T1000 (cell line): ENCODE measurements around the gene IFNA13.

Source experiments
- DNase-seq: peaks from one replicate; lab custom pipeline; 2025; ENCODE audit warnings: mixed read lengths; lab: John Stamatoyannopoulos, UW

Gene IFNA13

DNA sequence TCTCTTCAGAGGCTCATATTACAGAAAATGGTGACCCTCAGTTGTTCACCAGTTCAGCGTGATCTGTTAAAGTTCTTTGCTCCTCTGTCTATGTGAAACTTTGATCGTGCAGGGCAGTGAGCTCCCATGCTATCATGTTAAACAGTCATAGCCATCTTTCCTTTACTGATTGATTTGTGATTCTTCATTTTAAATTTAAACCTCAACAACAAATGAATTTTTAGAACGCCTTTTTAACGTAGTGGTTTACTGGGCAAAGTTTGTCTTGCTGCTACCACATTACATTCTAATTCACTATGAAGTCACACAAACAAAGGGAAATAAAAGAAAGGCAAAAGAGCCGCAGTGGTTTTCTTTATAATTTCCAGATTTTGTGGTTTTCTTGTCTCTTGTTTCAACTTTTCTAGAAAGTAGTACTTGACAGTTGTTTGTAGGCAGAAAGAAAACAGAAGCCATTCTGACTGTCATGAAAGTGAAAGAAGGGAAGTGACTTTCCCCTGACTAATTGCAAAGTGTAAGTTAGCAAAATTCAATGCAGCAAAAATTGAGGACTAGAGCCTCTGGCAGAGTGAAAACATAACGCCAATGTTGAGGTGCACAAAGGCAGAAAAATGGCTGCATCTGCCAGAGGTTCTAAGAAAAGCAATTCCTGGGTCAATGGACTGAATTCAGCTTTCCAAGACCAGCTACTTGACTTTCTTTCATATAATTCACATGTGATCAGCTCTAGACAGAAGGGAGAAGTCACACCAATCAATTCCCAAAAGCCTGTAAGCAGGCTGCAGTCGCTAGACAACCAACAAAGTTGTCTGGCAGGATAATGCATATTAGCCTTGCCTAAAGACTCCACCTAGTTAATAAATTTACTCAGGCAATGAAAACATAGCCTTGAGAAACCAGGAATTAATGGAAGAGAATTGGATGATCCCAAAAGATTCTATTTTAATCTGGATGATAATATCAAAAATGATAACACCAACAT is 10.1 kb downstream of the IFNA13 start:
- DNase-seq: no peak

DNA sequence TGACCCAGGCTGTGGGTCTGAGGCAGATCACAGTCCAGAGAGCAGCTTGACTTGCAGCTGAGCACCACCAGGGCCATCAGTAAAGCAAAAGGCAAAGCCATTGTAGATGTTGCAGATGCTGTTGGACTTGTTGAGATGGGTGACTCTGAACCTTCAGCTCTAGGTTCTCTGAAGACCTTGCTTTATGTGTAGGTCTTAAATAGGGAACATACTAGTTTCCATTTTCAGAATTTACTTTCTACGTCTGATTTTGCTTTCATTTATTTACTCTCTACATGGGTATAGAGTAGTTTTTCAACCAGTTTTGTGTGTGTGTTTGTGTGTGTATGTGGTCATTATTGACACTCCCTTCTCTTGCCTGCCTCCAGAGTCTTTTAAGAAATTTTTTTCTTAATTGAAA is 17.1 kb downstream of the IFNA13 start, which contains the start of gene IFNA6:
Gene IFNA6 (minus strand): TSS at position 101 of the 400 bp plus-strand sequence. CDS start 0 bp downstream, at position 101.
- DNase-seq: no peak

DNA sequence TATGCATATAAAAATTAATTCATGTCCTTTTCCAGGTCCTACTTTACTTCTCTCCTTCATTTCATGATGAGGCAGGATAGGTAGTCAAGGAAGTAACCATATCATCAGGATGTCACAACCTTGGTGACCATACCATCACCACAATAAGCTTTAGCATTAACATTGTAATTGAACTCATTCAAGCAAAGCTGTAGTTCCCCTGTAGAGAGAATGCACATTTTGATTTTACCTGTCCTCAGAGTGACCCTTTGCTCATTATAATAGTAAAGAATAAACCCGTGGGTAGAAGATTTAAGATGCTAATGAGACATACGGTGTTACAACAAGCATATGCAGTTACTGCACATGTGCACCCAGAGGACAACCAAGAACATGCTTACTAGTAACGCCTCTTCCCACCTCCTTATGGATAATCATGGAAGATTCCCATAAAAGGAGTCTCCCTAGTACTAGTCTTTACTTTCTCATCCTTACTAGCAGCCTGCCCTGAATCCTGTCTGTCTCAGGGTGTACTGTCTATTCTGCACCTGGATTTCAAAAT is 19.4 kb downstream of the IFNA13 start:
- DNase-seq: no peak

DNA sequence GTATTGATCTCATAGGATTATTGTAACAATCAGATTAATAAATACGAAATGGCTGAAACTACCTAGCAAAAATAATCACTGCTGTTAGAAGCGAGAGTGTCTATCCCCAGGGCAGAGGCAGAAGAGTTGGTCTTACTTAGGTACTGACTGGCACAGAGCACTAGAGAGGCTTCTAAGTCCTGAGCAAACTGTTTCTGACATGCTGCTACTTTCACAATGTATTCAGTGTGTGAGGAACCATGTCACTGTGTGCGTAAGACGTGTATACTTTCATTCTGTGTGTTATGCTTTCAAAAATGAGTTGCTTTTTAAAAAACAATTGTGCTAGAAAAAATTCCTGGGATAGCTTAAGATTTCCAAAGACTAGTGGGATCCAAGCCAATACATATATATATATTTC is 27.1 kb downstream of the IFNA13 start:
- DNase-seq: no peak

DNA sequence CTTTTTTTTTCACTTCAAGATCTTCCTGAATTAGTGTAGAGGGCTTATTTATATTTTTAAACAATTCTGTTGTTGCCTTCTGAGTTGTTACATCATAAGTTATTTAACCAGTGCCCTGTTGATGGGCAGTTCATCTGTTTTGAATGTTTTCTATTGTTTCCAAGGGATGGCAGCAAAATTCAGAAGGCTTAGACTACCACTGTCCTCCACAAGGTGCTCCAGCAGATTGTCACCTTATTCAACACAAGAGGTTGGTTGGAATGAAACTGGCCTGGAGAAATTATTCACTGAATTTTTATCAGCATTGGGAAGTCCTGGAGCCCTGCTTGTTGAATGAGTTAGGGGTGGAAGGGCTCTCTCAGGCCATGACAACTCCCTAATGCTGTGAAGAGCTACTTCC is 31.4 kb downstream of the IFNA13 start:
- DNase-seq: no peak

DNA sequence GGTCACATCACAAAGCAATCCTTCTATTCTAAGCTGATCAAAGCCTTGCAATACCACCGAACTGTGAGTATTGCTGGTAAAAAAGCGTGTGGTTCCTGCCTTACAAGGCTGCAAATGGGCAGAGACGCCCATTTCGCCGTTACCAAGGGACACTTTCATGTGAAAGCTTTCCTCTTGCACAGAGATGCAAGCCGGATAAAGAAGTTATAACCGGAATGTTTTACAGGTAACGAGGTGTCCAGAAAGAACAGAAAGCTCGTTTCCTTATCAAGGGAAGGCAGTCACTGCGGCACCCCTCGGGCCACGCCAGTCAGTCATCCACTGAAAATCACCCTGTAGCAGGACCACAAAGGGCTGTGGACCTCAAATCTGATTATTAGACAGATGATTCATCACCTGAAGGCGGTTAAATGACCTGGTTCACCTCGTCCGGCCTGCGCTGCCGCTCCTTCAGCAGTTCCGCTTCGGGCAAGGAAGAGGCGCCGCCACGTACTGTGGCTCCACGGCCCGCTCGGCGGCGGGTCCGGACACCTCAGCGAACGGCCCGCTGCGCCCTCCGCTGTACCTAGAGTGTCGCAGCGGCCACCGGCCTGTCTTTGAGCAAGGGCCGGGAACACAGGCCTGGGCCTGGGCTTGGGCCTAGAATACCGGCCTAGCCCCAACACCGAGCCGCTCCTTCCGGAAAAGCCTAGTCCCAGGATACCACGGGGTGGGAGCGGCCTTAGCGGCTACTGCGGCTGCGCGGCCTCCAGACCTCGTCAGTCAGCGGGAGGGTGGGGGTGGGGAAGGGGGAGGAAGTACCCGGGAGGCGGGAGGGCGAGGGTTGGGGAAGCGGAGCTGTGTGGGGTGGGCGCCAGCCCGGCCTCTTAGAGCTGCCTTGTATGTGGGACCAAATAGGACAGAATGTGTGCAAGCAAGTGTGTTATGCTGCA is 32.9 kb downstream of the IFNA13 start, which contains the start of gene KLHL9:
Gene KLHL9 (minus strand): TSS at position 704 of the 932 bp plus-strand sequence. CDS start 545 bp downstream, at position 159.
- peak; percentile 63 for DNase-seq

DNA sequence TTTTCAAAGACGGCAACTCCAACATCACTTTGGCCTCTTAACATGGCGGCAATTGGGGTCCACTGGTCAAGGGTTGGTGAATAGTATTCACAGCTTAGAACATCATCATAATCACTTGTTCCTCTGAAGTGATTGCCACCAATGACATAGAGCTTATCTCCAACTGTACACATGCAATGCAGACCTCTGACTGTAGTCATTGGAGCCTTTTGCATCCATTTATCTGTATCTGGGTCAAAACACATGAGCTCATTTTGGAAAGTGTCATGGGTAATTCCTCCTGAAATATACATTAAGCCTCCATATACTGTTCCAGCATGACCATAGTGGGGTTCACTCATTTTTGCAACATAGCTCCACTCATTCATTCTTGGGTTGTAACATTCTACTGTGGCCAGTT is 34.6 kb downstream of the IFNA13 start:
- no peak for DNase-seq

DNA sequence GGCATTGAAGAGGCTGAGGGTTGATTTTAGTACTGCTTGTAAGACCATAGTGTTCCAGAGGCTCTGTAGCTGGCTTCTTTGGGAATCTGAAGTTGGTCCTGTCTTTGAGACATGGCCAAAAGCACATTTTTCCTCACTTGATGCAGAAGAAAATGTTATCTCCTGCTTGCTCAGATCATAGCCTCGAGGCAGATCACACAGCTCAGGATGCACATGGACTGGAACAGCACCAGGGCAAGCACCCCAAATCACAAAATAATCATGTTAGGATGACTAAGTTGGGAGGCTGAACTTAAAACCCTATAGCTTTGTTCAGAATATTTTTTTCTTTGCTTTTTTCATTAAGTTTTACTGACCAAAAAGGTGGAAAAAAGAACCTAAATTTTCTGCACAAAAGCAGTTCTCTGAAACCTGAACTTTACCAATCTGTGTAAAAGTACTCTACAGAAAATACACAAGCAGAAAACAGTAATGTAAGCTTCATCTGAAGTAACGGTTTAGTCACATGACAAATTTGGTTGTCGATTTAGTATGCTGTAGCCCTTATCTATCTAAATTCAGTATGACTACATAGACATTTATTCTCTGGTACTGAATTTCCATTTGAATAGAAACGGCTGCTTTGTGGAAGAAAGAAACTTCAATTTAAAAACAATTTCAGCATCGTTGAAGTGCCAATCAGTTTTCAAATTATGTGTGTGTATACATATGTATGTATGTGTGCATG is 36.0 kb downstream of the IFNA13 start:
- DNase-seq: no peak

DNA sequence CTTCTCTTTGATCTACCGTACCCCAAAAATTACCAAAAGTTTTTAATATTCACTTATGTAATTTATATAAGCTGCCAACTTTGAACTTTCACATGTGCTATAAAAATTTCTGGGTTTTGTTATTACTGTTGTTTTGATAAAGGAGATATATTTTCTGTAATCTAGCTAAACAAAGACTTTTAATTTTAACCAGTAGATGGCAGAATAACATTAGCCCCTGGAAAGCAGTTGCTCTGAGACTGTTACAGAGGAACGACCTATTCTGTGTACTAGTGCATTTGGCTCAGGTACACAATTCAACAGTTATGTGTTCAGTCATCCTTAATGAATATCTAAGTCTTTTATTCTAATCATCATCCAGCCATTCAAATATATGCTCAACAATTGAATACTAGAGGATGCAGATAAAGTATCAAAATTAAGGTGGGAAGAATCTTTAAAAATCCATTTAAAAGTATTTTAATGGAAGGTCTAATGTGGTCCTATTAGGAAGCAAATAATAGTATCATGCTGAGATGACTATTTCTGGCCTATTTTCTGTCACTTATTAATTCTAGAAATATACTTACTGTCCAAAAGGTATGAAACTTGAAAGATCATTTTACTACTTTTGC is 41.2 kb downstream of the IFNA13 start:
- no peak for DNase-seq

DNA sequence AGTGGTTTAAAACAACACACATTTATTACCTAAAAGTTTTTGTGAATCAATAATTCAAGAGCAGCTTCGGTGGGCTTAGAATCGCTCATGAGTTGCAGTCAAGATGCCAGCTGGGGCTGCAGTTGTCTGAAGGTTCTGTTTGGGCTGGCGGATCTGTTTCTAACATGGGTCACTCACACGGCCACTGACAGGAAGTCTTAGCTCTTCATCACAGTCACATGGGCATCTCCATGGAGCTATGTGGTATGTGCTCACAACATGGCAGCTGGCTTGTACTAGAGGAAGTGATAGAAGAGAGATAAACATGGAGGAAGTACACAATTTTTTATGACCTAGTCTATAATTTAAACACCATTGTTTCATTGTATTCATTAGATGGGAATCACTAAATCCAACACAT is 43.8 kb downstream of the IFNA13 start:
- DNase-seq: no peak

DNA sequence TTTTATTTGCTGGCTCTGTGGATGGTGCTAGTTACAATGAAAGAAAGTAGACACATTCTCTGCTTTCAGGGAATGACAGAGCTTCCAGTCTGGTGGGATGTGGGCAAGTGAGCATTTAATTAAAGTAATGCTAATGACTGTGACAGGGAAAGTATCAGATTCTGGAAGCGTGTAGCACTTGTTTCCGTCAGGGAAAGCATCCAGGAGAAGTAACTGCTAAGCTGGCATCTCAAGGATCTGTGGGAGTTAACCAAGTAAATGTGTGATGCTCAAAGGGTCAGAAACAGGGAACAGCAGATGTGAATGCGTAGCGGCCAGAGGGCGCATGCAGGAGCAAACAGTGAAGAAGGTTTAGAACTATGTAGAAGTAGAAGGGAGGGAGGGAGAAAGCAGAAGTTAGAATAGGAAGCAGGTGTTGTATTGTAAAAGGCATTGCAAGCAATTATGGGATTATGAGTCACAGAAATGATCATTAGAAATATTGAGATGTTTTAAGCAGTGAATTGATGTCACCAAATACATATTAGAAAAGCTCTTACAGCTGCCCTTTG is 44.9 kb downstream of the IFNA13 start:
- no peak for DNase-seq

DNA sequence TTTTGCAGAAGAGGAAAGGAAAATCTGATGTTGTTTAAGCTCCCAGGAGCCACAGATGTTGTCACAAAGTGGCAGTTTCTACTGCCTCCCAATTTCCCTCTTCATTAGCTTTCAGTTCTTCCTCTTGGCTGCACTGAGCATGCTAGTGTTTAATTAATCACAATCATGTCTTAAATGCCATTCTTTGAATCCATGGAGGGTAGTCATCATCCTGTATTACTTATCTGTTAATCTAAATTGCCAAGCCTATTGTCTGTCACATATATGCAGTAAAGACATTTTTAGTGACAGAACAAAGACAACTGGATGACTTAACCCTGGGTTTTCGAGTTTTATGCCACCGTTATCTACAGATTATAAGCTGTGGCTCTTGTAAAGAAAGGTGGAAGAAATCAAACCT is 47.4 kb downstream of the IFNA13 start:
- no peak for DNase-seq

DNA sequence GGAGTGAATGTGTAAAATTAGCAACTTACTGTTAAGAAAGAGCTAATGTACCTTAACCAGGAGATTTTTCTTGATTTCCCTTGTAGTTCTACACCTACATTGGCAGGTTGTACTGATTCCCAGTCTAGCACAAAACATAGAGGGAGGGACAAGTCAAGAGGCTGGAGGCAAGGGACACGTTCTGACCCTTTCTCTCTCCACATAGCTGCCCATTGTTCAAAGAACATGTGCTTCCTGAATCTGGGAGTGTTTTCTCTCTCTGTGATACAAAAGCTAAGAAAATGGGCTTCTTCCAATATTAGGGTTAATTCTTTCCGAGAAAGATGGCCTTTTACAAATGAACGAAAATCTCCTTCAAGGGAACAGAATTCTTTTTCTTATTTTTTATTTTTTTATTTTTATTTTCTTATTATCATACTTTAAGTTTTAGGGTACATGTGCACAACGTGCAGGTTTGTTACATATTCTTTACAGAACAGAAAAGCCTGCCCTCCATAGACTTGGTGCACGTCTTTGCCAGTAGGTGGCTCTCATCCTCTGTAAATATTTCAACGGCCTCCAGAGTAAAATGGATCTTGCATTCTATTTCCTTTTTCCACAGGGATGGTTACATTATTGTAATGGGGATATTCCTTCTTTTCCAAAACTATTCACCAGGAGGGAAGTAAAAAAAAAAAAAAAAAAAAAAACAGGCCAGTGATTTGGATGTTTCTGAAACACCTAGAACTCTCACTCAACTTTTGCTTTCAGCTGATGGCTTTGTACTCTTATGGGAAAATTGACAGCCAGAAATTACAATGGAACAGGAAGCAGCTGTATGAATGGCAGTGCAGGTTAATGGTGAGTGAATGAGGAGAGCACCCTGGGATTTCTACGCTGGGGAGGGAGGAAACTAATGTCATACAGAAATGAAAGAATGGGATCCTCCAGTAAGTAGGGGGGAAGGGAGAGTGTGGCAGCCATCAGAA is 49.6 kb downstream of the IFNA13 start:
- DNase-seq: no peak
